Mammary epithelial cell (primary cell): ENCODE data around the gene KRTAP4-1.

Experiments
- CTCF ChIP-seq, 2 donors: IDR thresholded peaks in 1 of 2; conservative IDR thresholded peaks in 1 of 2; 2 replicates each; pipeline ENCODE4 v1.5.1; 2011 to 2012; ENCODE audit warnings: inconsistent platforms in 2 of 2, low read length in 2 of 2, mild to moderate bottlenecking in 2 of 2, control low read depth in 1 of 2, low read depth in 1 of 2; ENCODE audit not compliant: insufficient read depth in 1 of 2; ENCODE audit errors: extremely low read depth in 1 of 2
- EZH2 ChIP-seq: IDR thresholded peaks from 2 replicates; pipeline ENCODE4 v1.6.1; 2012; ENCODE audit warnings: low read length, inconsistent platforms, borderline replicate concordance

- no peak for TF ChIP-seq CTCF (conservative IDR thresholded peaks at IDR 0.05 in 1 of 2, IDR thresholded peaks at IDR 0.05 in 1 of 2; ENCODE audit: extremely low read depth in 1 of 2, insufficient read depth in 1 of 2, low read depth in 1 of 2, low read length in 2 of 2)
- TF ChIP-seq EZH2: no peak
Measured at GRCh38 chr17:41186872-41187271, 2.2 kb upstream of the KRTAP4-1 start.
